H1 (cell line): ENCODE results near the gene POLR2I. TPM values are rescaled to one million over a fixed set of nuclear protein-coding genes. Genes with fewer than 3 reads are reported as not detected.

Source experiments
- ASH2L ChIP-seq: fragments of 200-600, 300-600 bp; sonication (generic); IDR thresholded peaks from one replicate; pipeline ENCODE4 v1.7.1; 2017; ENCODE audit warnings: low read length
- BCL11A ChIP-seq, 2 experiments: IDR thresholded peaks; one replicate each; pipeline ENCODE4 v1.6.1; 2011; ENCODE audit warnings: low read depth in 2 of 2, low read length in 2 of 2, mild to moderate bottlenecking in 2 of 2
- PHF8 ChIP-seq: fragments of 200-600 bp; sonication (generic); conservative IDR thresholded peaks from 2 replicates; pipeline ENCODE4 v1.7.1; 2012; ENCODE audit warnings: low read depth, mild to moderate bottlenecking, inconsistent platforms, low read length, moderate library complexity
- SIRT6 ChIP-seq: IDR thresholded peaks from one replicate; pipeline ENCODE4 v1.7.1; 2012; ENCODE audit warnings: low read length, inconsistent platforms
- SIX5 ChIP-seq: IDR thresholded peaks from 2 replicates; pipeline ENCODE4 v1.6.1; 2011; ENCODE audit warnings: mild to moderate bottlenecking, low read depth, low read length
- SP2 ChIP-seq: IDR thresholded peaks from 2 replicates; pipeline ENCODE4 v1.6.1; 2012; ENCODE audit warnings: mild to moderate bottlenecking, low read length, inconsistent platforms
- polyA plus RNA-seq, 7 experiments: library from polyadenylated mRNA; depleted of rRNA in 3 of 7; stranded (reverse) in 5 of 7; unstranded in 2 of 7; fragments of >200 nt in 5 of 7; fragments of 200-250 nt in 2 of 7; gene quantifications; 1 replicate in 5 of 7; 2 replicates in 1 of 7; 4 replicates in 1 of 7; pipeline versions ENCODE4 v1.2.1 to v1.2.3, GENCODE V29; 2011 to 2013; ENCODE audit warnings: missing spikeins in 2 of 7, mixed read lengths in 2 of 7
- total RNA-seq: library from RNA; stranded (reverse); fragmentation: NEBNext Ultra II Directional; extraction: Animal tissue kit (Norgen Biotek cat#: 25700); gene quantifications from 2 replicates; pipeline ENCODE4 v1.2.1, GENCODE V29; 2021

POLR2I gene
- total and polyA plus RNA-seq, 2 of the 8 experiments (the other 6 are each of a cell fraction or from before 2014, with no cell fraction given), result 143 to 150 TPM

DNA sequence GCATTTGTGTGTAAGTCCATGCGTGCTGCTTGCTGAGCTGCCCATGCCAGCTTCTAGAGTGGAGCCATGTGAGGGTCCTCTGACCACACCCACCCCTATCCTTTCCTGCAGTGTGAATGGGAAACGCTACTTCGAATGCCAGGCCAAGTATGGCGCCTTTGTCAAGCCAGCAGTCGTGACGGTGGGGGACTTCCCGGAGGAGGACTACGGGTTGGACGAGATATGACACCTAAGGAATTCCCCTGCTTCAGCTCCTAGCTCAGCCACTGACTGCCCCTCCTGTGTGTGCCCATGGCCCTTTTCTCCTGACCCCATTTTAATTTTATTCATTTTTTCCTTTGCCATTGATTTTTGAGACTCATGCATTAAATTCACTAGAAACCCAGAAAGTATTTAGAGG lies 10.9 kb upstream of the POLR2I start (continued):
- no peak for TF ChIP-seq PHF8
- TF ChIP-seq SP2, result no peak
- TF ChIP-seq BCL11A (IDR thresholded peaks at IDR 0.05; ENCODE audit: low read depth in 2 of 2, low read length in 2 of 2), result no peak
- no peak for TF ChIP-seq ASH2L
- TF ChIP-seq SIRT6, result no peak
- TF ChIP-seq SIX5, result no peak
